GM18870 (cell line): ENCODE results near the gene PTK6.
"Not testable (repeated sequence)": the region's sequence is repeated elsewhere in the genome, so short reads cannot be mapped to it uniquely, and the experiment has no call there.

Source experiments
- ATAC-seq: cut with Tn5 transposase; IDR thresholded peaks from one replicate; pipeline ENCODE4 v1.9.1; 2021; ENCODE audit warnings: moderate library complexity; ENCODE audit not compliant: unreplicated experiment

The PTK6 gene

DNA sequence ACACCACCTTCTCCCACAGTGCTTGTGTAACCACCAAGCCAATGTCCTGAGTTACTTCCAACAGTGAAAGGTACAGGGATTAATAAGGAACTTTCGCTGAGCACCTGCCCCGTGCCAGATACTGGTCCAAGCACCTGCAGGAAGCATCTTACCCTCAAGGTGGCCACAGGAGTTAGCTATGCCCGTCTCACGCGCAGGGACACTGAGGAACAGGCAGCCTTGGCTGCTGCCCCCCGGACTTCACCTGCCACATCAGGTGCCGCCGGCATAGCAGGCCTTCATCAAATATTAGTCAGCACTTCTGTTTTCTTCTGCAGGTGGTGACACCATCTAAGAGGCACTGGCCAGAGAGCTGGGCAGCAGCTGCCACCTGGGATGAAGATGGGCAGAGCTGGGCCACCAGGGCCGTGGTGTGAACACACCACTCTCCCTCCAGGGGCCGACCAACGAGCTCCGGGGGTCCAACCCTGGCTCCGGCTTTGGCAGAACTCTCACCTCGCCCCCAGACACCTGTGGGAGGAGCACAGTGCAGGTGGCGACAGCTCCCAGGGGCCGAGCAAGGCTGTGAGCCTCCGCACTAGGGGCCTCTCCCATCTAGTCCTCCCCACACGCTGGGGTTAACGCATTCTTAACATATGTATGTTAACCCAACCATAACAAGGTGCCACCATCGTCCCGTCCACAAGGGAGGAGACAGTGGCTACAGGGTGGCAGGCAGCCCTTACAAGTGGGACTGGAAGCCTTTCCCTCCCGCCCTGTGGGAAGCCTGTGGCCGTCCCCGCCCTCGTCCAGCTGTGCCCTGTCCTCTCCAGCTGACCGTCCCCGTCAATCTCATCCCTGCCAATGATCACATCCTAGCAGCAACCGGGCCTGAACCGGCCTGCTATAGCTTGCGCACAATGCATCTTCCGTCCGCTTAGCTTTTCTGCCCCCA lies 19.5 kb downstream of the PTK6 start:
- ATAC-seq, result no peak

- not testable (repeated sequence) for ATAC-seq
Measured at GRCh38 chr20:63514520-63514919, 22.7 kb downstream of the PTK6 start.

DNA sequence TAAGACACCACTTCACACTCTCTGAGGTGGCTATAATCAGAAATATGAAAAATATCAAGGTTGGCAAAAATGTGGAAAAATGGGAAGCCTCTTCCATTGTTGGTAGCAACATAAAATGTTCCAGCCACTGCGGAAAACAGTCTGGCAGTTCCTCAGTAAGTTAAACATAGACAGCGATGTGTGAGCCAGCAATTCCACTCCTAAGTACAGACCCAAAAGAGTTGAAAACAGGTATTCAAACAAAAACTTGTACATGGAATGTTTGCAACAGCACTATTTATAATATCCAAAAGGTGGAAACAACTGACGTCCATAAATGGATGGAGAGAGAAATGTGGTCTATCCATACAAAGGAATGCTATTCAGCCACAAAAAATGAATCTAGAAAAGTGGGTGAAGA lies 24.0 kb downstream of the PTK6 start:
- no peak for ATAC-seq

GRCh38 chr20:63509088-63509564 lies 28.1 kb downstream of the PTK6 start:
- no peak for ATAC-seq

DNA sequence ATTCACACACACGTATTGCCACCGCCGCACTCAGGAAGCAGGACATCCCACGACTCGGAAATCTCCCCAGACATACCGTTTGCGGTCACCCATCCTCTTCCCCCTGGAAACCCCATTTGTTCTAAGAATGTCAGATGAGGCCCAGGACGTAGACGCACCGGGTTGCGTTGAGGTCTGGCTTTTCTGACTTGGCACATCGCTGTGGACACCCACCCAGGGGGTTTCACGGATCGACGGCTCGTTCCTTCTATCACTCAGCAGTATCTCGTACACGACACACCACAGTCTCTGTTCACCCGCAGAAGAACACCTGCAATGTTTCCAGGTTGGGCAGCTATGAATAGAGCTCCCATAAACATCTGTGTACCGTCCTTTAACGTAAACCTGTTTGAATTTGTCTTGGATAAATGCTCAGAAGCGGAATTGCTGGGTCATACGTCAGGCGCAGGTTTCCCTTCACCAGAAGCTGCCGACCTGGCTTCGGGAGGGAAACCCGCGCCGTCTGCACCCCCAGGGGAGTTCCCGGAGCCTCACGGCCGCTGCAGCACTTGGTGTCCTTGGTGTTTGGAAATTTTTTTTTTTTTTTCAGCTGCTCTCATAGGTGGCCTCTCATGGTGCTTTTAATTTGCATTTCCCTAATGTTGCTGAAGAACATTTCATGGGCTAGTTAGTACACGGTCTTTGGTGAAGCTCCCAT lies 29.0 kb downstream of the PTK6 start:
- no peak for ATAC-seq

GRCh38 chr20:63507083-63507743 lies 30.0 kb downstream of the PTK6 start:
- ATAC-seq, result no peak

- ATAC-seq, result no peak
Measured at GRCh38 chr20:63505723-63506122, 31.5 kb downstream of the PTK6 start.

DNA sequence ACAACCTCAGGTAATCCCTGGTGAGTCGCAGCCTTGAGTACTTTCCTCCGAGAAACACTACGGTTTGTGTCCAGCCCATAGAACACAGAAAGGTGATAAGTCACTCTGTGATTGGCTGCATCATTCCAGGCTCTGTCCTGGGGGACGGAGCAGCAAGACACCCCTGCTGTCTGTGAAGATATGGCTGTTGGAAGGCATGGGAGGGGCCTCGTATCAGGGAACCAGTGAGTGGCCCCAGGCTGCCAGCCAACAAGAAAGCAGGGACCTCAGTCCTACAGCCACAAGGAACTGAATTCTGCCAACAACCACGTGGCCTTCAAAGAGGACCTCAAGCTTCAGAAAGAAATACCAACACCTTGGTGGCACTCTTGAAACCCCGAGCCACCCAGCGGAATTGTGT lies 31.9 kb downstream of the PTK6 start:
- ATAC-seq, result no peak

GRCh38 chr20:63504642-63505041 lies 32.5 kb downstream of the PTK6 start:
- ATAC-seq, result no peak

DNA sequence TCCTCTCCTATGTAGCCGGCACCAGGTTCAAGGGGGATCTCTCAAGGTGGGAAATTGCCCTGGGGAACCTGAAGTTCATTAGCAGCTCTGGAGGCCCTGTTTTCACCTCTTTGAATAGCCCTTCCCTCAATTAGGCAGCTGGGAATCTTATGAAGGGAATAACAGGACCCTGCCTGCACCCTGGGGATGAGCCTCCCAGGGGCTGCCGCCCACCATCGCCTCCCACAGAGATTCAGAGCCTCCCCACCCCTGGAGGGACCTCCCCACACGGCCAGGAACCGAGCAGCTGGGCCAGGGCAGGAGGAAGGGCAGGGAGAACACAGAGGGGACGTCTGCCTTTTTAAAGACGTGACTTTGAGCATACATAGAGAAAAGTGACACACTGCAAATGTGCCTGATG lies 33.7 kb downstream of the PTK6 start:
- no peak for ATAC-seq

DNA sequence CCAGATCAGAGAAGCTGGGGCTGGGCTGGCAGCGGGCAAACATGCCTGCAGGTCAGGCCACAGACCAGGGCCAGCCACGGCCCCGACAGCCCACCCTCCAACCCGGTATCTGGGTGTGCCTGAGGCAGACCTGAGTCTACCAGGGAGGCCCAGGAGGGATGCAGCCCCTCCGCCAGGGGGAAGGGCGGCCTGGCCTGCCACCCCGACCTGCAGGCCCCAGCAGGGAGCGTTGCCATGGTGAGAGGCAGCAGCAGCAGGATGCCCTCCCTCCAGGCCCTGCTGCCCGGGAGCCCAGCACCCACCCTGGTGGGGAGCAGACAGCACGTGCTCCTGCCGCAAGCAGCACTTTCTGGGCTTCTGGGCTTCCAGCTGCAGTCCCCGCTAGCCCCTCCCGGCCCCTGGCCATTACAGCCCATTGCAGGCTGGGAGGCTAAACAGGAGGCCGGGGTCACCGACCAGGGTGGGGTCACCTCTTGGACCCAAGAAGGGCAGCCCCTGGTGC lies 34.5 kb downstream of the PTK6 start:
- no peak for ATAC-seq

DNA sequence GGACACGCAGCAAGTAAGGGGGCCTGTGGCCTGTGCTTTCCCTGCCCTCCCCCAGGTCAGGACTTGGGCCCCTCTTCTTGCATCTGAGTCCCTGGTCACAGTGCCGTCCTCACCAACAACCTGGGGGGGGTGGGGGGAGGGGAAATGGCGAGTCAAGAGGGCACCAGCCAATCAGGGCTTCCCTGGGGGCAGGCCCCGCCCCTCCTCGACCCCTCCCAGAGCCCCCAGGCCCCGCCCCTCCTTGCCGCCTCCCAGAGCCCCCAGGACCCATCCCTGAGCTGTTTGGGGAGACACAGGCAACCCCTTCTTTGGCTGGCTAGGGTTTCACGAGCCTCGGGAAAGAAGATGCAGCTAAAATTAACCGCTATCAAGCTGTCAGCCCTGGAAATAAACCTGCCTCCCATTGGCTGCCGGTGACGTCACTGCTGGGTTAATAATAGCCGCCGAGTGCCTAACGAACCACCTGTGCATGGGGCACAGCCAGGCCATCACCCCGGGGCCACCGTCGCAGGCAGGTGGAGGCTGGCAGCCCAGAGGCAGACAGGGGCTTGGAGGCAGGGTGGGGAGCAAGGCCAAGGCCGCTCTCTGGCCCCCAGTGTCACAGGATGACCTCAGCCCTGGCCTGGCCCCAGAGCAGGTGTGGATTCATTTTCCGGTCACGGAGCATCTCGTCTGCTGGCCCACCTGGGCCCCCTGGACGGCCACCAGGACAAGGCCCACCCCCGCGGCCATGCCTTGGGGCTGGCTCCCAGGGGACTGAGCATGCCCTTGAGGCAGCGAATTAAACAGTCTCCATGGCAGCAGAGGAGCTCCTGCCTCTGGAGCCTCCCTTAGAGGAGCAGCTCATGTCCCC lies 35.1 kb downstream of the PTK6 start:
- ATAC-seq, result no peak

- no peak for ATAC-seq
Measured at GRCh38 chr20:63500902-63501817, 36.0 kb downstream of the PTK6 start.

DNA sequence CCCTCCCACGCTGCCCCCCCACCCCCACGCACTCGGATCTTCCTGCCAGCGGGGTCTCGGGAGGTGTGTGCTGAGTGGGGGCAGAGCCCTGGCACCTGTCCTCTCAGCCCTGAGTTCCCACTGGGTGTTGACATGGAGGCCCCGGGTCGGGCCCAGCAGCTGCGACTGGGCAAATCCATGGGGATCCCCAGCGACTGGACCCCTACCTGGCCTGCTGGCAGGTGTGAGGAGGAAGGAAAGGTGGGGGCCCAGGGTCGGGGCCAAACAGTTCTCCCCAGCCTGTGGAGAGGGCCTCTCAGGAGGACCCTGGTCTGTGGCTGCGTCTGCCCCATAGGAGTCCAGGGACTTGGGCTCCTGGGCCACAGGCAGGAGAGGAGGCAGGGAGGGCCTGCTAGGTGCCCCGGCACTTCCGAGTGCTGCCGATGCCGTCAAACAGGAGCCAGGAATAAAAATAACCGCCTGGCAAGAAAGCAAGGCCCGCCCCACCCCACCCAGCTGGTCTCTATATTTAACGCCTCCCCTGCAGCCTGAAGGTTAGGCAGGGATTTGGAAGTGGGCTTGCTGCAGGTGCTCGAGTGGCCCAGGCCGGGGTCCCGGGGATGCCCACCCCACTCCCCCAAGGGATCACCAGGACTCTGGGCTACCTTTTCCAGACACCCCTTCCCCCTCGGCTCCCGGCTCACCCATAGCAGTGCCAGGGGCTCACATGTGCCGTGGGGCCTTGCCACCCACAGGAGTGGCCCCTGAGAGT lies 36.9 kb downstream of the PTK6 start:
- ATAC-seq, result no peak

DNA sequence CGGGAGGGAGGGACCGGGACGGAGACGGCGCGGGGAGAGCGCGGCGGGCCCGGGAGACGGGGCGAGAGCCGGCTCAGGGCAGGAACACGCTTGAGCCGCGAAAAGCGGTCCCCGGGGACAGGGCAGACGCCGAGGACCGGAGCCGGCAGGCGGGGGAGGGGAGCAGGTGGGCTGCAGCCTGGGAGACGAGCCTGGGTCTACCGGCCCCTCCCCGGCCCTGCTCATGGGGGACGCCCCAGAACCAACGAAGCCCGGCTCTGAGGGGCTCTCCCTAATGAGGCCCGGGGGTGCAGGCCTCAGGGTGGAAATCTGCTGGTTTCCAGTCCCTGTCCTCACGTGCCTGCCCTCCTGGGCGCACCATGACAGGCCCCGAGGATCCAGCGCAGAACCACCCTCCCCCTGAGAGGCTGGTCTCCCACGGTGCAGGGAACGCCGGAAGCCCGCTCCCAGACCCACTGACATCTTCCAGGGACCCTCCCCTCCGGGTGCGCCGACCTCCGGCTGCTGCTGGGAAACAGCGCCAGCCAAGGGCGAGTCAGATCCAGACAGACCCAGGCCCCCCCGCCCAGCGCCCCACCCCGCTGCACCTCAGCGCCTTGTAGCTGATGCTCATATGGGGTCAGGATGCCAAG lies 37.7 kb downstream of the PTK6 start:
- no peak for ATAC-seq

DNA sequence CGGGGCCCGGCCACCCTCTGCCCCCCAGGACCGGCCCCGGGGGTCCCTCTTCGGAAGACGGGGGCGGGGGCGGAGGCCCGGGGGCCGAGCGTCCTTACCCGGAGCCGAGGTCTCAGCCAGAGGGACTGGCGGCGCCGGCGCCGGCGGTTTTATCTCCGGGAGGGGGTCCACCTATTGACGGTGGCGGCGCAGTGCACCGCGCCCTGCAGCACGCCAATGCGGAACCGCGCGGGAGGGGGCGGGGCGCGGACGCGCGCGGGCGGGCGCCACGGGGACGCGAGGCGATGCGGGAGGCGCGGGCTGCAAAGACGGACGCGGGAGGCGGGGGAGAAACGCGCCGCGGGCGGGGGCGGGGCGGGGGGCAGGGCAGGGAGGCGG lies 38.2 kb downstream of the PTK6 start, which contains the start of gene EEF1A2:
Gene EEF1A2, minus strand, starts transcription at position 124 of the 378 bp plus-strand sequence. CDS start 1,320 bp downstream, outside the sequence.
- no peak for ATAC-seq

GRCh38 chr20:63497946-63498935 lies 38.9 kb downstream of the PTK6 start:
- ATAC-seq, result no peak
